ENCODE results near the gene OR51S1.
"Not testable (repeated sequence)": the region's sequence is repeated elsewhere in the genome, so short reads cannot be mapped to it uniquely, and the experiment has no call there.

OR51S1 gene

GRCh38 chr11:4821021-4821420 is 28.0 kb downstream of the OR51S1 start, which contains the start of gene OR51F2:
Gene OR51F2, plus strand, starts transcription at chr11:4821321. Its CDS starts 101 bp downstream, at chr11:4821422.
- H3K4me3 ChIP-seq (ENCODE audit: low read depth, low read length): no peak within 1 kb of the TSS
- DNase-seq (ENCODE audit: low read depth): no peak

- no peak for DNase-seq (ENCODE audit: low read depth)
- no peak overlapping the region for H3K4me3 ChIP-seq (ENCODE audit: low read depth, low read length)
These were observed 39.8 kb downstream of the OR51S1 start for GRCh38 chr11:4809246-4809645.

- H3K4me3 ChIP-seq (ENCODE audit: low read depth, low read length): no peak overlapping the region
- DNase-seq (ENCODE audit: low read depth): no peak
These were observed 40.5 kb downstream of the OR51S1 start for GRCh38 chr11:4808476-4808875.

- DNase-seq (ENCODE audit: low read depth): no peak
These were observed 44.7 kb downstream of the OR51S1 start, which contains the start of gene OR52R1 for GRCh38 chr11:4804280-4804679. Gene OR52R1, minus strand, starts transcription at chr11:4804380. Its CDS starts 0 bp downstream, at chr11:4804380.

GRCh38 chr11:4801316-4801715 is 47.7 kb downstream of the OR51S1 start:
- not testable (repeated sequence) for H3K4me3 ChIP-seq (ENCODE audit: low read depth, low read length); DNase-seq (ENCODE audit: low read depth)

More at GRCh38 chr11:4804280-4804679, 44.7 kb downstream of the OR51S1 start, which contains the start of gene OR52R1:
- no peak within 1 kb of the TSS for H3K4me3 ChIP-seq (ENCODE audit: low read depth, low read length)

- no peak overlapping the region for H3K4me3 ChIP-seq (ENCODE audit: low read depth, low read length)
- DNase-seq (ENCODE audit: low read depth): no peak
These were observed 50.4 kb downstream of the OR51S1 start for GRCh38 chr11:4798427-4799183.
